ENCODE measurements around the gene NUCKS1. TPM values are rescaled to one million over a fixed set of nuclear protein-coding genes. Genes with fewer than 3 reads are reported as not detected.

Gene NUCKS1
- polyA plus RNA-seq, 1 donor = 219 TPM

- no peak for DNase-seq
Observed at GRCh38 chr1:205693421-205693991, 56.5 kb downstream of the NUCKS1 start.

DNA sequence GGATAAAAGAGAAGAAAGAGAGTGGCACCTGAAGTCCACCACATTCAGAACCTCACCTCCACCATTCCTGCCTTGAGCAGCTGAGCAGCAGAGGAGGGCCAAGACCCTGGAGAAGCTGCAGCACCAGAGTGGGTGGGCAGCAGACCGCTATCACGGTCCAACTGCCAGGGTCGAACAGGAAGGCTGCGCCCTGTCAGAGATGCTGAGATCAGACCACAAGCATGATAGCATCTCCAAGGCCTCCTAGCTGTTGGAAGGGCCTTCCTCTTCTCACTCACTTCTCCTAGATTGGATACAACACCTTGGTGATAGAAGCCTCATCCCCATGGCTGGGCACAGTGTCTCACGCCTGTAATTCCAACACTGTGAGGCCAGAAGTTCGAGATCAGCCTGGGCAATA is 57.6 kb downstream of the NUCKS1 start:
- no peak for DNase-seq

- DNase-seq = no peak
Observed at GRCh38 chr1:205690122-205690756, 59.7 kb downstream of the NUCKS1 start.

GRCh38 chr1:205689479-205689878 is 60.5 kb downstream of the NUCKS1 start:
- no peak for DNase-seq

- DNase-seq = no peak
Observed at GRCh38 chr1:205688171-205689080, 61.6 kb downstream of the NUCKS1 start.

GRCh38 chr1:205687242-205687641 is 62.7 kb downstream of the NUCKS1 start:
- DNase-seq = no peak

GRCh38 chr1:205681364-205681763 is 68.6 kb downstream of the NUCKS1 start:
- DNase-seq = no peak

GRCh38 chr1:205680073-205680851 is 69.7 kb downstream of the NUCKS1 start, which contains the start of gene SLC45A3:
TSS of gene SLC45A3 (minus strand) at chr1:205680509. CDS start at chr1:205664656, 15,853 bp downstream.
- no peak for DNase-seq

DNA sequence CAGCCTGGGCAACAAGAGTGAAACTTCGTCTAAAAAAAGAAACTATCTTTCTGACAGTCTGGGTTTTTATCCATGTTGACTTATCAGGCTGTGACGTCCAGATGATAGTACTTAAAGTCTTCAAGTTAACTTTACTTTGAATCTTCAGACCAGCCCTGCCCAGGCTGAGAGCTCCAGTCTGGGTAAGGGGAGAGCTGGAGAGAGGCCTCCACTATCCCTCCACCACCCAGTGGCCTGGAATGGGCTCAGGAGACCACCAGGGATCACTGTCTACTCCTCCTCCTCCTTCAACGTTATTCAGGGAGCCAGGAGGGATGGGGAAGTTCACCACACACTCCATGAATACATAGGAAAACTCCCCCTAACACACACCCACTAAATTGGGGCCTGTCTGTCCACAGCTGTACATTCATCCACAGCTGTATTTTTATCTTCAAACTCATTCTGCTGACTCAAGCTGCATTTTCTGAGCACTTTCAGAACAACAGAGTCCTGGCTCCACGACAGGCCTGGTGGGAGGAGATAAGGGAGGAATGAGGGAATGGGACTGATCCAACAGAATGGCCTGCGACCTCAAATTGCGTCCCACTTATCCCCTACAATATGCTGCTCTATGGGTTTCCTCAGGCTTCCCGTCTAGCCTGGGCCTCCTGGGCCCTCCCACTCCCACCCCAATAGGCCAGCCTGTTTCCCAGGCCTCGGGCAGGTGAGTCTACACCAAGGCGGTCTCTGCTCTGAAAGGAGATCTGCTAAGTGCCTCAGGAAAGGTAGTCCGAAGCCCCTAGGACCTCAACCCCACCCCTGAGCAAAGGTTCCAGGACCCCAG is 71.5 kb downstream of the NUCKS1 start:
- DNase-seq = no peak

DNA sequence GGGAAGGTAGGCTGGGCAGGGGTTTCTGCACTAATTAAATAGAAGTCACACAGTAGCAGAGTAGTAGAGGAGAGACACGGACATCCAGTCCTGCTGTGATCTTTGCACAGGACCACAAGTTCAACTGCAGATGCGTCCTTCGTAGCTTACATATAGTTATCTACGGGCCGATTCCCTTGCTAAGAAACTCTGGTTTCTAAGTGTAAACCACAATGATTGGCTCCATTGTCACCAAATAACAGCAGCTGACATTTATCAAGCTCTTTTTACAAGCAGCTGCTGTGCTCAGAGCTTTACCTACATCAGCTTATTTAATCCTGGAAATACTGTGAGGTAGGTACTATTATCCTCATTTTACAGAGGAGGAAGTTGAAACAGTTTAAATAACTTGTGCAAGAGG is 72.8 kb downstream of the NUCKS1 start:
- DNase-seq = no peak

- no peak for DNase-seq
Observed at GRCh38 chr1:205676597-205676996, 73.4 kb downstream of the NUCKS1 start.

GRCh38 chr1:205676002-205676401 is 74.0 kb downstream of the NUCKS1 start:
- DNase-seq = no peak

DNA sequence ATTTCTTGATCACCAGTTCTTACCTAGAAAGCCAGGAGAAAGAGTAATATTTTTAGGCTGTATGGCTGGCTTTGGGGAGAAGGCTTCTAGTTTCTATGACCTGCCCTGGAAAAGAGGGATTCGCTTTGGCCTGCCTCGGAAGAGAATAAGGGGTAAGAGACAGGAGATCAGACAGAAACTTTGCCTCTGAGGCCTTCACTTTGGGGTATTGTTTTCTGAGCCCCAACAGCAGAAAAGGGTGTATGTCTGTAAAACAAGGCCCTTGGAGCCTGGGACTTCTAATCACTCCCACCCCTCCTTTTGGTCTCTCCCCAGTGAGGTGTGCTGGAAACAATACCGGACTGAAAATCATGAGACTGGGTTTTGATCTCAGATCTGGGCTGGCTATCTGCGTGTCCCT is 74.7 kb downstream of the NUCKS1 start:
- DNase-seq = no peak

- no peak for DNase-seq
Observed at GRCh38 chr1:205672970-205673369, 77.0 kb downstream of the NUCKS1 start.

DNA sequence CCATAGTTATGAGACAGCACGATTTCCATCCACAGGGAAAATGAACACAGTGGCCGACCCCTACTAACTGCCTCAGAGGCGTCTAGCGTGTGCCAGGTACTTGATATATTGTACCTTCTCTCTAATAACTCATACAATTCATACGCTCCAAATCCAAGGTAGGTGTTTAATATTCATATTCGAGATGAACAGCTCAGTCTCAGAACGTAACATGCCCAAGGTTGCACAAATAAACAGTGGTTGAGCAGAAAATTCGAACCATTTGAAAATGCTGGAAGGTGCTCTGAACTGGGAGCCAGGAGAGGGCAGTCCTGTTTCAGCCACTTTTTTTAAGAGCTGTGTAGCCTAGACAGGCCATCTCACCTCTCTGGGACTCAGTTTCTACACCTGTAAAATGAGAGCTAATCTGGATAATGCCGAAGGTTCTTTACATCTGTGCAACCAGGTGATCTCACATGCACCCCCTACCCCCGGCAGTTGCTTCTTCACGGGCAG is 77.5 kb downstream of the NUCKS1 start:
- no peak for DNase-seq

DNA sequence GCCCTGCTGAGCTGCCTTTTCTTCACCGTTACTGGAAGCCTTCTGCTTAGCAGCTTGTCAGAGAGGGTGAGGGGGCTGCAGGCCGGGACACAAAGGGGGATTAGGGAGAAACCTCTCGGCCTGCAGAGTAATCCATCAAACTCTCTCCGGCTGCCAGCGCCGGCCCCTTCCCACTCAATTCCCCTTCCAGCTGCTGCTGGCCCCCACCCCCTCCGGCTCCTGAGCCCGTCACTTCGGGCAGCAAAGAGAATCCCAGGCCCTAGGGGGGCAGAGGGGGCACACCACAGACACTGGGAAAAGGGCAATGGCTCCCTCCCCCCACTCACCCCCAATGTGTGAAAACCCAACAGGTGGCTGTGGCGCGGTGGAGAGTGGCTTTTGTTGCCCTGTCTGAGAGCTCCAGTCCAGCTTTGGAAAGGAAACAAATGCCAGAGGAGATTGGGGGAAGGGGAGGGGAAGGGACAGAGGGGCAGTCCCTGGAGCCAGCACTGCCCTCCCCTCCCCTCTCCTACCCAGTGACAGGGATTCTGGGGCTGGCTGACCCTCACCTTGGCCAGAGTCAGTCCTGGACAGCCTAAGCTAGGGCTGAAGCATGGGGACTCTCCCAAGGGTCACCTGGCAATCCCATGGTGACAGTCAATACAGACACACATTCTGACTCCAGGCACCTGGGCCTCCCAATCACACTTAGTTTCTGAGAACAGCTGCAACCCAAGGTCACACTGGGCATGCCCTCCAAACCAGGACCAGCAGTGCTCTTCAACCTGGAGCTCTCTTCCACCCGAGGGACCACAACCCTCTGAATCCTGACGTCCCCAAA is 79.2 kb downstream of the NUCKS1 start:
- no peak for DNase-seq

DNA sequence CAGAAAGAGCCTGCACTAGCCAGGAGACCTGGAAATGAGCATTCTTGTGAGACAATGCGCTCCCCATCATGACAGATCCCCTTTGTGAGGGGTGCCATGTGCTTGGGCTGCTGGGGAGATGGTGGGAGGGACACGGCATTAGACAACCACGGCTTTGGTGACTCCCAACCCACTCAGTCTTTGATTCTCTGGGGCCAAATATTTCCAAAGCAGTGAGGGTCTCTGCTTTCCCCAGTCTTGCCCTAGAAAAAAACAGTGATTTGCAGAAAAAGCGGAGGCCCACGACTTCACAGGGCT is 79.9 kb downstream of the NUCKS1 start:
- DNase-seq = no peak

DNA sequence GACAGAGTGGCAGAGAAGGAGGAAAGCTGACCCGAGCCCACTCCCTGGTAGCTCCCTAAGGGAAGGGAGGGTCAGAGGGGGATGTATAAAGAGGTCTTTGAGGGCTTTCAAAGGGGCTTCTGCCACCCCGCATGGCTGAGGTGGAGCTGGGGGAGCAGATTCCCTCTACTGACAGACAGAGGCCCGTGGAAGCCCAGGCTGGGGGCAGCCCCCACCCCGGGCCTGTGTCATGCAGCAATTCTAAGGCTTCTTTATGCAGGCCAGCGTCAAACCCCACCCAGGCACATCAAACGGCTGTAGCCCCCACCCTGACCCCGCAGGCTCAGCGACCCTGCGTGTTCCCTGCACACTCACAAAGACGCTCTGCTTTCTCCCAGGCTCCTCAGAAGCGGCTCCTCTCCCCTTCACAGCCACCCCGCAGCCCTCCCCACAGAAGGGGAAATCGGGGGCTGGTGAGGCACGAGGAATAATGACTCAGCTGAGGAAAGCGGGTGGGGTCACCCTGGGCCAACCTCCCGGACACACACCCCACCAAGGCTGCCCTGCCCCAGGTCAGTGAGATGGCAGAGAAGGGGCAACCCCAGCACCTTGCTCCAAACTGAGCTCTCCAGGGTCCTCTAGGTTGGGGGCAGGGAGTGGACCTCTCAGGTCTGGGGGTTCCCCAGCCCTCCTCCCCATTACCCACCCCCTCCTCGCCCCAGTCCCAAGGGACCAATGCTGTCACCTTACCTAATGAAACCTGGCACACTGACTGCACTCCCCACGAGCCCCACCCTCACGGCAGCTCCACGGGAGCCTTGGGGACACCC is 80.4 kb downstream of the NUCKS1 start:
- no peak for DNase-seq

- no peak for DNase-seq
Observed at GRCh38 chr1:205668951-205669340, 81.0 kb downstream of the NUCKS1 start.
